CD4-positive, alpha-beta T cell (primary cell): ENCODE results near the gene PSG4. TPM values are rescaled to one million over a fixed set of nuclear protein-coding genes. Genes with fewer than 3 reads are reported as not detected.
"Not testable (repeated sequence)": the region's sequence is repeated elsewhere in the genome, so short reads cannot be mapped to it uniquely, and the experiment has no call there.

ENCODE experiments used
- ATAC-seq: fragments of 200-7000 bp; cut with Tn5 transposase; one replicate; pipeline ENCODE4 v1.10.0; 2022; ENCODE audit warnings: mild to moderate bottlenecking; ENCODE audit not compliant: poor library complexity
- CTCF ChIA-PET: fragments of 350-600 bp; sonication (Branson Sonifier 250); formaldehyde crosslinking; loops from one replicate; lab custom pipeline; 2021; ENCODE audit warnings: antibody characterized with exemption, inconsistent platforms; lab: Charles Lee
- POLR2A ChIA-PET: fragments of 350-600 bp; sonication (Branson Sonifier 250); formaldehyde crosslinking; loops from one replicate; lab custom pipeline; 2021; ENCODE audit warnings: antibody characterized with exemption, inconsistent platforms; lab: Charles Lee
- DNase-seq, 14 experiments: peaks; one replicate each; pipeline ENCODE4 v3.0.0-alpha.2; 2013 to 2020; ENCODE audit warnings: mixed read lengths in 2 of 14
- H3K27ac ChIP-seq, 2 donors: one replicate each; pipeline versions ENCODE4 v1.5.1 to v1.7.0; 2013; ENCODE audit warnings: low read length in 2 of 2, low read depth in 1 of 2, mild to moderate bottlenecking in 1 of 2
- H3K27me3 ChIP-seq, 2 experiments: 1 replicate in 1 of 2; 2 replicates in 1 of 2; pipeline versions ENCODE4 v1.6.1 to v1.7.0; 2013; ENCODE audit warnings: low read length in 2 of 2, control low read depth in 1 of 2, mild to moderate bottlenecking in 1 of 2, moderate library complexity in 1 of 2; ENCODE audit not compliant: insufficient read depth in 2 of 2, control insufficient read depth in 1 of 2
- H3K36me3 ChIP-seq: one replicate; pipeline ENCODE4 v1.6.1; 2013; ENCODE audit warnings: low read length, control low read depth; ENCODE audit not compliant: insufficient read depth
- H3K4me1 ChIP-seq: one replicate; pipeline ENCODE4 v1.6.1; 2013; ENCODE audit warnings: low read length, control low read depth; ENCODE audit not compliant: insufficient read depth
- H3K4me3 ChIP-seq: one replicate; pipeline ENCODE4 v1.5.1; 2013; ENCODE audit warnings: mild to moderate bottlenecking, low read length, moderate library complexity
- H3K9me3 ChIP-seq, 2 experiments: 1 replicate in 1 of 2; 2 replicates in 1 of 2; pipeline versions ENCODE4 v1.6.1 to v1.7.0; 2013; ENCODE audit warnings: low read length in 2 of 2, mild to moderate bottlenecking in 2 of 2, control low read depth in 1 of 2, moderate library complexity in 1 of 2; ENCODE audit not compliant: control insufficient read depth in 1 of 2, insufficient read depth in 1 of 2
- H3K27ac Mint-ChIP-seq: one replicate; pipeline ENCODE4 v1.8.0; 2020; ENCODE audit warnings: mixed read lengths
- H3K27me3 Mint-ChIP-seq: one replicate; pipeline ENCODE4 v1.8.0; 2021; ENCODE audit warnings: mixed read lengths
- H3K36me3 Mint-ChIP-seq: one replicate; pipeline ENCODE4 v1.8.0; 2021; ENCODE audit warnings: low read depth, mixed read lengths
- H3K4me1 Mint-ChIP-seq: one replicate; pipeline ENCODE4 v1.8.0; 2021; ENCODE audit warnings: low read depth, mixed read lengths
- H3K4me3 Mint-ChIP-seq: one replicate; pipeline ENCODE4 v1.8.0; 2020; ENCODE audit warnings: mild to moderate bottlenecking, mixed read lengths
- H3K9me3 Mint-ChIP-seq: one replicate; pipeline ENCODE4 v1.8.0; 2020; ENCODE audit warnings: mixed read lengths
- intact Hi-C, 2 experiments: fragments of 100-400 bp; cut with DNase I in 1 of 2; cut with micrococcal nuclease in 1 of 2; formaldehyde crosslinking; loops; one replicate each; pipeline versions ENCODE4 v1.15.1 to v1.9.0; 2023 to 2025; cut with DNase I, micrococcal nuclease
- polyA plus RNA-seq, 2 donors: library from polyadenylated mRNA; unstranded; fragments of 120-200 nt; gene quantifications; one replicate each; pipeline ENCODE4 v1.2.1, GENCODE V29; 2013
- total RNA-seq, 174 experiments: library from RNA in 2 of 174; stranded (reverse) in 2 of 174; gene quantifications; one replicate each; pipeline ENCODE4 v1.2.3 and lab custom pipeline; 2021 to 2026

PSG4 gene
- total RNA-seq: not detected
- polyA plus RNA-seq (2013, experiment 1 of 2): not detected
- polyA plus RNA-seq (2013, experiment 2 of 2): not detected
- 0 to 0.13 (median 0) reads per million in 172 experiments for total RNA-seq (lab: John Stamatoyannopoulos, UW)

DNA sequence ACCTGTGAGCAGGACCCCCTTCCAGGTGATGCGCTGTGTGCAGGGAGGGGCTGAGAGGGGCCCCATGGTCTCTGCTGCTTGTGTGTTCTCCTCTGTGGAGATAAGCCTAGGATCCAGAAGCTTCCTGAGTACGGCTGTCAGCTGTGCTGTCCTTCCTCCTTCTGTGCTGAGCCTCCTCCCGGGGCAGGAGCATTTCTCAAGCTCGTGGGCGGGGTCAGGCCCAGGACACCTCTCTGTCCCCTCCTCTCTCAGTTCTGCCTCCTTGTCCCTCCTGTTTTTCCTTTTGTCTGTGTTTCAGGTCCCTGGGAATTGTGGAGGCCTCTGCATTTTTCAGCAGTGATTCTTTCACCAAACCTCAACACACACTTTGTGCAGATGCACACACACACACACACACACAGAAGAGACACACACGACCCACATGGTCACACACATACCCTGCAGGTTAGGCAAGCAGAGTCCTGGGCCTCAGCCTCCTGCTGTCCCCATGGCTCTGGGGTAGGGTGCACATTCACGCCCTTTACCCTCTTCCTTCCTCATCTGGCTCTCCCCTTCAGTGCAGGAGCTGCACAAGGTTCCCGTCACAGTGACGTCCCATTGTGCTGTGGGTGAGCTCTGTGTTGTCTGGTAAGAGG is at the start of gene PSG4:
Gene PSG4 (minus strand): TSS at position 168 of the 635 bp plus-strand sequence. CDS start 102 bp downstream, at position 66.
- POLR2A ChIA-PET, CTCF ChIA-PET, DNase-seq, H3K27ac Mint-ChIP-seq, H3K4me1 ChIP-seq, H3K27ac ChIP-seq, H3K4me3 ChIP-seq, H3K4me3 Mint-ChIP-seq, H3K4me1 Mint-ChIP-seq, intact Hi-C loops, H3K27me3 ChIP-seq, ATAC-seq, H3K36me3 ChIP-seq, H3K9me3 ChIP-seq, H3K36me3 Mint-ChIP-seq, H3K9me3 Mint-ChIP-seq: not testable (repeated sequence)
- H3K27me3 Mint-ChIP-seq: peaks cover 19% of the 10 kb centered on the region

DNA sequence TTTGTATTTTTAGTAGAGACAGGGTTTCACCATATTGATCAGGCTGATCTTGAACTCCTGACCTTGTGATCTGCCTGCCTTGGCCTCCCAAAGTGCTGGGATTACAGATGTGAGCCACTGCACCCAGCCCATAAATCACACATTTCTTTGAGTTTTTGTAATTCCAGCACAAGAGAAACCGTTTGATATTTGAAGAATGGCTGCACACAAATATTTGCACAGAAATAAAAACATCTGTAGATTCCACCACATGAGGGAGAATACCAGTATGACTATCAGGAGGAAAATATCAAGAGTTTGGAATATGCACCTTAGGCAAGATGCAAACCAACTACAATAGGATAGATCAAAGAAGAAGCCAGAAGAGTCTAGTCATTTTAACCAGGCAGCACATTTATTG is 46.0 kb upstream of the PSG4 start:
- POLR2A ChIA-PET, H3K27me3 ChIP-seq, DNase-seq, H3K27ac ChIP-seq, H3K36me3 ChIP-seq, H3K27ac Mint-ChIP-seq, CTCF ChIA-PET, H3K4me3 Mint-ChIP-seq, H3K4me1 Mint-ChIP-seq, H3K4me1 ChIP-seq, H3K9me3 Mint-ChIP-seq, H3K36me3 Mint-ChIP-seq, intact Hi-C loops, H3K4me3 ChIP-seq, H3K9me3 ChIP-seq, ATAC-seq: not testable (repeated sequence)
- peaks cover 25% of the 10 kb centered on the region for H3K27me3 Mint-ChIP-seq

DNA sequence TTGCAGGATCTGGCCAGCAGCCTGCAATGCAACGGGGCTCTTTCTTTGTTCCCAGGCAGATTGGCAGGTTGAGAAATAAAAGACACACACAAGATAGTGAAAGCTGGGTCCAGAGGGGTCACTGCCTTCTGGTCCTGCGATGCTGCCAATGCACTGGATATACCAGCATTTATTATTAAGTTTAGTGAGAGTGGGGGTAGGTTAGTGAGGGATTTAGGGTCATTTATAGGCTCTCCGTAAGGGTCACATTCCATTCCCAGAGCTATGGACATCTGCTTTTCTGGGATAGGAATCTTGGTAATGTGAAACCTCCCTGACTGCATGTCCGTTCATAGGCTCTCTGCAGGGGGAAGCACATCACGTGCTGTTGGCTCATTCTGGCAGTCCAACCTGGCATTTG is 44.9 kb upstream of the PSG4 start:
- CTCF ChIA-PET, DNase-seq, H3K9me3 Mint-ChIP-seq, H3K4me3 ChIP-seq, H3K9me3 ChIP-seq, H3K36me3 ChIP-seq, H3K27ac Mint-ChIP-seq, H3K27me3 ChIP-seq, H3K36me3 Mint-ChIP-seq, intact Hi-C loops, H3K4me1 Mint-ChIP-seq, H3K4me1 ChIP-seq, H3K4me3 Mint-ChIP-seq, POLR2A ChIA-PET, ATAC-seq, H3K27ac ChIP-seq: not testable (repeated sequence)
- H3K27me3 Mint-ChIP-seq: peaks cover 25% of the 10 kb centered on the region

DNA sequence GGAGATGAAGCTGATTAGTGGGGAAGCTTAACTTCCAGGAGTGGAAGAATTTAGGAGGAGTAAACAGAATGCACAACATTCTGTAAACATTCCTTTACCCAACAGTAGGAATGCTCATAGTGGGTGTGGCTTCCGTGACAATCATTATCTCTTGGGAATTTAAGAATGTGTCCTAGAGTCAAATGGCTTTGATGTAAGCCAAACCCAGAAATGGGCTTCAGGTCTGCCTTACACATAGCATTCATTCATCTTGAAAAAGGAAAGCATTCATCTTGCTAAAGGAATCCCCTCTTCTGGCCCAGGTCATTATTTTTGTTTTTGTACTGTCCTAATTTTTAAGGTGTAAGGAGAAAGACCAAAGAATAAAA is 43.2 kb upstream of the PSG4 start:
- H3K27ac Mint-ChIP-seq, DNase-seq, POLR2A ChIA-PET, H3K9me3 ChIP-seq, CTCF ChIA-PET, intact Hi-C loops, H3K4me1 Mint-ChIP-seq, H3K4me3 ChIP-seq, H3K27ac ChIP-seq, H3K36me3 Mint-ChIP-seq, ATAC-seq, H3K27me3 ChIP-seq, H3K36me3 ChIP-seq, H3K9me3 Mint-ChIP-seq, H3K4me3 Mint-ChIP-seq, H3K4me1 ChIP-seq: not testable (repeated sequence)
- H3K27me3 Mint-ChIP-seq: peaks cover 25% of the 10 kb centered on the region

DNA sequence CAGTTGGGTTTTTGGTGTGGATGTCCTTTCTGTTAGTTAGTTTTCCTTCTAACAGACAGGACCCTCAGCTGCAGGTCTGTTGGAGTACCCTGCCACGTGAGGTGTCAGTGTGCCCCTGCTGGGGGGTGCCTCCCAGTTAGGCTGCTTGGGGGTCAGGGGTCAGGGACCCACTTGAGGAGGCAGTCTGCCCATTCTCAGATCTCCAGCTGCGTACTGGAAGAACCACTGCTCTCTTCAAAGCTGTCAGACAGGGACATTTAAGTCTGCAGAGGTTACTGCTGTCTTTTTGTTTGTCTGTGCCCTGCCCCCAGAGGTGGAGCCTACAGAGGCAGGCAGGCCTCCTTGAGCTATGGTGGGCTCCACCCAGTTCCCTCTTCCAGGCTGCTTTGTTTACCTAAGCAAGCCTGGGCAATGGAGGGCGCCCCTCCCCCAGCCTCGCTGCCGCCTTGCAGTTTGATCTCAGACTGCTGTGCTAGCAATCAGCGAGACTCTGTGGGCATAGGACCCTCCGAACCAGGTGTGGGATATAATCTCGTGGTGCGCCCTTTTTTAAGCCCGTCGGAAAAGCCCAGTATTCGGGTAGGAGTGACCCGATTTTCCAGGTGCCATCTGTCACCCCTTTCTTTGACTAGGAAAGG is 41.9 kb upstream of the PSG4 start:
- H3K9me3 Mint-ChIP-seq, H3K4me1 Mint-ChIP-seq, CTCF ChIA-PET, H3K27me3 ChIP-seq, H3K4me1 ChIP-seq, H3K36me3 Mint-ChIP-seq, H3K4me3 Mint-ChIP-seq, POLR2A ChIA-PET, H3K27ac Mint-ChIP-seq, H3K27ac ChIP-seq, ATAC-seq, H3K36me3 ChIP-seq, H3K4me3 ChIP-seq, DNase-seq, intact Hi-C loops, H3K9me3 ChIP-seq: not testable (repeated sequence)
- H3K27me3 Mint-ChIP-seq: peaks cover 25% of the 10 kb centered on the region

DNA sequence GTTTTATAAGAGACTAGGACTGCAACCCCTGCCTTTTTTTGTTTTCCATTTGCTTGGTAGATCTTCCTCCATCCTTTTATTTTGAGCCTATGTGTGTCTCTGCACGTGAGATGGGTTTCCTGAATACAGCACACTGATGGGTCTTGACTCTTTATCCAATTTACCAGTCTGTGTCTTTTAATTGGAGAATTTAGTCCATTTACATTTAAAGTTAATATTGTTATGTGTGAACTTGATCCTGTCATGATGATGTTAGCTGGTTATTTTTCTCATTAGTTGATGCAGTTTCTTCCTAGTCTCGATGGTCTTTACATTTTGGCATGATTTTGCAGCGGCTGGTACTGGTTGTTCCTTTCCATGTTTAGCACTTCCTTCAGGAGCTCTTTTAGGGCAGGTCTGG is 40.4 kb upstream of the PSG4 start:
- H3K4me3 ChIP-seq, H3K36me3 ChIP-seq, CTCF ChIA-PET, H3K36me3 Mint-ChIP-seq, intact Hi-C loops, POLR2A ChIA-PET, H3K27ac ChIP-seq, H3K27ac Mint-ChIP-seq, H3K4me1 Mint-ChIP-seq, H3K4me1 ChIP-seq, DNase-seq, ATAC-seq, H3K27me3 ChIP-seq, H3K9me3 ChIP-seq, H3K4me3 Mint-ChIP-seq, H3K9me3 Mint-ChIP-seq: not testable (repeated sequence)
- peaks cover 16% of the 10 kb centered on the region for H3K27me3 Mint-ChIP-seq

DNA sequence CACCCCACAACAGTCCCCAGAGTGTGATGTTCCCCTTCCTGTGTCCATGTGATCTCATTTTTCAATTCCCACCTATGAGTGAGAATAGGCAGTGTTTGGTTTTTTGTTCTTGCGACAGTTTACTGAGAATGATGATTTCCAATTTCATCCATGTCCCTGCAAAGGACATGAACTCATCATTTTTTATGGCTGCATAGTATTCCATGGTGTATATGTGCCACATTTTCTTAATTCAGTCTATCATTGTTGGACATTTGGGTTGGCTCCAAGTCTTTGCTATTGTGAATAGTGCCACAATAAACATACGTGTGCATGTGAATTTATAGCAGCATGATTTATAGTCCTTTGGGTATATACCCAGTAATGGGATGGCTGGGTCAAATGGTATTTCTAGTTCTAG is 36.8 kb upstream of the PSG4 start:
- POLR2A ChIA-PET, H3K27me3 Mint-ChIP-seq, H3K9me3 ChIP-seq, H3K36me3 ChIP-seq, H3K27ac ChIP-seq, H3K4me1 ChIP-seq, CTCF ChIA-PET, H3K4me1 Mint-ChIP-seq, H3K4me3 ChIP-seq, DNase-seq, H3K27ac Mint-ChIP-seq, ATAC-seq, H3K27me3 ChIP-seq, intact Hi-C loops, H3K4me3 Mint-ChIP-seq, H3K36me3 Mint-ChIP-seq: not testable (repeated sequence)
- peaks cover 10% of the 10 kb centered on the region for H3K9me3 Mint-ChIP-seq
